Measurements from ENCODE around the gene CAMK2N1. TPM values are rescaled to one million over a fixed set of nuclear protein-coding genes. Genes with fewer than 3 reads are reported as not detected.
"Not testable (repeated sequence)": the region's sequence is repeated elsewhere in the genome, so short reads cannot be mapped to it uniquely, and the experiment has no call there.

Gene CAMK2N1
- total and polyA plus RNA-seq, 10 donors = 3.6 to 17.2 (median 8.5) TPM

DNA sequence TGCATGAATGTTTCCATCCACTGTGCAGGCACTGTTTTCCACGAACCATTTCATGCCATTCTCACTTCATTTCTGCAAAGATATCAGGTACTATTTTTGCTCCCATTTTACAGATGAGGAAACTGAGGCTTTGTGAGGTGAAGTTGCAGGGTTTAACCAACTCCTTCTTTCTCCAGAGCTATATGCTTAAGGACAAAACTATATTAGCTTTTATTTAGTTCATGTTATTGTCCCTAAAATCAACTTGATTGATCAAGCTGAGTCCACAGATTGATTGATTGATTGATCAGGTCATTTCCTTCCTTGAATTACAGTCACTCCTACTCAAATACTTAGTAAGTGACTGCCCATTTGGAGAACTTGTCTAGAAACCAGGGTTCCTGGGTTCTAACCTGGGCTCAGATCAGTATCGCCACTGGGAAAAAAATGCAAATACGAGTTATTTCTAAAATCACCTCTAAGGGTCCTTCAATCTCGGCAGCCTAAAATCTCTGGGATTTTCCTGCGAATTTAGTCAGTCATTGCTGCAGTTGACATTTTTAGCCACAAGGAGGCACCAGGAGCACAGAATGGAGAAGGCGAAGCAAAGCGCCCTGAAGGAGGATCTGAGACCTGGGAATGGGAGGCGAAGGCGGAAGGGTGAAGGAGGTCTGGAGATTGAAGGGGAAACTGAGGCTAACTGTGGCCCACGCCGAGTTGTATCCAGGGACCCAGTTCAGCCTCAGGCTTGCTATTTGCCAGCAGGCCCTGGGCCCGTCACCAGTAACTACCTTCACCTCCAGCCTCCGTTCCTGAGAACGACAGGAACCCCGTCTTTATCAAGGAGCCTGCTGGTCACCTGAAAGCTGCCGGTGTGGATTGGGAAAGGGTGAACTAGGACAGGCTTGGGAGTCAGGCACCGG is 36.2 kb upstream of the CAMK2N1 start:
- peaks cover 0 to 21% (median 5%) of the 10 kb centered on the region in 7 donors for H3K27me3 ChIP-seq (replicated peaks in 1 of 7)
- H3K36me3 ChIP-seq = no peaks in the 10 kb centered on the region
- H3K4me3 ChIP-seq = peak overlapping the region in 1 of 8 donors; percentile 35
- TF ChIP-seq POLR2A (IDR thresholded peaks at IDR 0.05) (no peak), POLR2AphosphoS5 (IDR thresholded peaks at IDR 0.05) (peak in 1 of 3 donors; percentile 46)
- TF ChIP-seq, protein P1, sequence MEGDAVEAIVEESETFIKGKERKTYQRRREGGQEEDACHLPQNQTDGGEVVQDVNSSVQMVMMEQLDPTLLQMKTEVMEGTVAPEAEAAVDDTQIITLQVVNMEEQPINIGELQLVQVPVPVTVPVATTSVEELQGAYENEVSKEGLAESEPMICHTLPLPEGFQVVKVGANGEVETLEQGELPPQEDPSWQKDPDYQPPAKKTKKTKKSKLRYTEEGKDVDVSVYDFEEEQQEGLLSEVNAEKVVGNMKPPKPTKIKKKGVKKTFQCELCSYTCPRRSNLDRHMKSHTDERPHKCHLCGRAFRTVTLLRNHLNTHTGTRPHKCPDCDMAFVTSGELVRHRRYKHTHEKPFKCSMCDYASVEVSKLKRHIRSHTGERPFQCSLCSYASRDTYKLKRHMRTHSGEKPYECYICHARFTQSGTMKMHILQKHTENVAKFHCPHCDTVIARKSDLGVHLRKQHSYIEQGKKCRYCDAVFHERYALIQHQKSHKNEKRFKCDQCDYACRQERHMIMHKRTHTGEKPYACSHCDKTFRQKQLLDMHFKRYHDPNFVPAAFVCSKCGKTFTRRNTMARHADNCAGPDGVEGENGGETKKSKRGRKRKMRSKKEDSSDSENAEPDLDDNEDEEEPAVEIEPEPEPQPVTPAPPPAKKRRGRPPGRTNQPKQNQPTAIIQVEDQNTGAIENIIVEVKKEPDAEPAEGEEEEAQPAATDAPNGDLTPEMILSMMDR (IDR thresholded peaks at IDR 0.05 in 8 of 11, conservative IDR thresholded peaks at IDR 0.05 in 3 of 11) = peak; percentile 74 to 93 (median 82)
- H3K27ac ChIP-seq = no peak overlapping the region
- WGBS, 5 donors = 19 to 26% (median 23%) methylated on average over 17 of the region's 17 CpGs
- intact Hi-C loops (cut with DNase I; ENCODE audit: low total_unique reads) = loop anchor here (5.0 kb wide), 1 partner anchor 115 kb away; no protein-coding TSS in a partner anchor
- DNase-seq = peak; percentile 73
- H3K9me3 ChIP-seq = no peaks in the 10 kb centered on the region
- peaks cover 0 to 7% (median 6%) of the 10 kb centered on the region in 6 donors for H3K4me1 ChIP-seq

DNA sequence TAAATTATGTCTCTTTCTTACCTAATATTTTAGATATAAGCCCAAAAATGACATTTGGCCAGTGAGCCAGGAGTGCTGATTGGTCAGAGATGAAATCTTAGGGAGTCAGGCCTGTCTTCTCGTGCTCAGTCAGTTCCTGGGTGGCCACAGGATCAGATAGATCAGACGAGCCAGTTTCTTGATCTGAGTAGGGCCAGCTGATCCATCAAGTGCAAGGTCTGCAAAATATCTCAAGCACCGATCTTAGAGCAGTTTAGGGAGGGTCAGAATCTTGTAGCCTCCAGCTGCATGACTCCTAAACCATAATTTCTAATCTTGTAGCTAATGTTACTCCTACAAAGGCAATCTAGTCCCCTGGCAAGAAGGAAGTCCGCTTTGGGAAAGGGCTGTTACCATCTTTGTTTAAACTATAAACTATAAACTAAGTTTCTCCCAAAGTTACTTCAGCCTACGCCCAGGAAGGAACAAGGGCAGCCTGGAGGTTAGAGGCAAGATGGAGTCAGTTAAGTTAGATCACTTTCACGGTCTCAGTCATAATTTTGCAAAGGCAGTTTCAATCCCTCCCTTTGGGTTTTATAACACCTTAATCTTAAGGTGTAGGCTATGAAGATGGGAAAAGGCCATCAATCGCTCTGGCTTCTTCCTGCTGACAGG is 33.7 kb upstream of the CAMK2N1 start:
- not testable (repeated sequence) for H3K36me3 ChIP-seq, H3K27ac ChIP-seq, H3K9me3 ChIP-seq, H3K4me1 ChIP-seq, DNase-seq, H3K4me3 ChIP-seq
- 55 to 63% (median 58%) methylated on average over 7 of the region's 7 CpGs for WGBS, 5 donors
- peaks cover 0 to 35% (median 0%) of the 10 kb centered on the region in 7 donors for H3K27me3 ChIP-seq (replicated peaks in 1 of 7)
- intact Hi-C loops (cut with DNase I; ENCODE audit: low total_unique reads) = loop anchor here (5.0 kb wide), 1 partner anchor 118 kb away; no protein-coding TSS in a partner anchor

DNA sequence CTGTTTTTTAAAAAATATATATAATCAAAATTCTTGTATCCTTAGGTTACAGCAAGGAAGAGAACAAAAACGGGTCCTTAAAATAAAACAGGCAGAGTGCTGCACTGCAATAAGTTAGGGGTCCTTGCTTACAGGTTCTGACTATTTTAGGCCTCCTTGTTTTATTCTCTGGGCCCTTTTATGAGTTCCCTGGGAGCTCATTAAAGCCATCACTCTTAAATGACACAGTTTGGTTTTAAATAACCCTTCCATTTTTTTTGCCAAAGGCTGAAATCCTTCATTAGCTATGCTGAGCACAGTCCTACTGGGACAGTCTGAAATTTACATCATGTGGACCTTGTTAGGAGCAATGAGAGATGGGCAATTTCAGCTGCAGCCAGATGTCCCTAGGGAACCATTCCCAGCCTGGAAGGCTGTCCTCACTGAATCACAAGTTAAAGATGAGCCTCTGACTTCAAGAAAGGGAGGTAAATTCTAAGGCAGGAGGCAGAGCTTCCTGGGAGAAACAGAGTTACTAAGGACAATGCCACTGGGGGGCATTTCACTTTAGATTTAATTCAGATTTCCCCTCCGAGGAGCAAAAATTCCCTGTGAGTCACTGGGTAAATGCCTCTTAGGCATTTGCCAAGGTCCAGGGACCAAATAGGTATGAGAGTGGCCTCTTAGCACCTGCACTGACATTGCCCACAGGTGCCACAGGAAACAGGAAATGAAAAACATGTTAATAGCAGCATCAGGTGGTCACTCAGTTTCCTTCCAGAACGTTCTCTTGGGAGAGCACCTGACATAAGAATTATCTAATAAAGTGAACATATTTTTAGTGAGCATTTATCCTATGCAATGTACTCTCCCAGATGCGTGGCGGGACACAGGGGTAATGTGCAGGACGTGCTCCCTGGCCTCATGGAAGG is 25.8 kb upstream of the CAMK2N1 start:
- Histone ChIP-seq H3K9me3 (no peaks in the 10 kb centered on the region), H3K36me3 (no peaks in the 10 kb centered on the region), H3K27me3 (replicated peaks in 1 of 7) (peaks cover 0 to 45% (median 0%) of the 10 kb centered on the region in 7 donors), H3K4me3 (no peak overlapping the region), H3K27ac (no peak overlapping the region), H3K4me1 (peaks cover 8 to 23% (median 13%) of the 10 kb centered on the region in 6 donors)
- WGBS, 5 donors = 53 to 65% (median 59%) methylated on average over 6 of the region's 6 CpGs
- TF ChIP-seq POLR2AphosphoS5 (IDR thresholded peaks at IDR 0.05) = no peak
- no peak for TF ChIP-seq POLR2A (IDR thresholded peaks at IDR 0.05)
- TF ChIP-seq, protein P1 (IDR thresholded peaks at IDR 0.05 in 8 of 11, conservative IDR thresholded peaks at IDR 0.05 in 3 of 11) = no peak
- DNase-seq = no peak
- intact Hi-C loops (cut with DNase I; ENCODE audit: low total_unique reads) = no loop called here

DNA sequence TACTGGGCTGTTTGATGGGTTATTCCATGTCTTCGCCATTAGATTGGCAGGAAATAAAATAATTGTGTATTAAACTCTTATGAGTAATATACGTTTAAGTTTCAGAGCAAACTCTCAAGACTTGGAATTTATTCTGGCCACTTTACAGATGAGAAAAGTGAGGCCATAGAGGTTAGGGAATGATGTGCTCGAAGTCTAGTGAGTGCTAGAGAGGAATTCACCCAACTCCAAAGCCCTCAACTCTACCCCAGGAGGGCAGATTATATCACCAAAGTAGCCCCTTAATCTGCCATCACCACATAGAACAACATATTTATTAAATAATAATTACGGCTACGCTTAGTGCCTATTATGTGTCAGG is 22.4 kb upstream of the CAMK2N1 start:
- Histone ChIP-seq H3K4me3 (peak overlapping the region; percentile 79 to 97 (median 91)), H3K27me3 (replicated peaks in 1 of 7) (peaks cover 0 to 28% (median 0%) of the 10 kb centered on the region in 7 donors), H3K9me3 (no peaks in the 10 kb centered on the region), H3K27ac (peak overlapping the region; percentile 81 to 96 (median 86)), H3K4me1 (peaks cover 16 to 56% (median 42%) of the 10 kb centered on the region in 6 donors), H3K36me3 (peaks cover 0 to 30% (median 7%) of the 10 kb centered on the region in 6 donors)
- WGBS, 5 donors = 60 to 69% (median 66%) methylated on average over 5 of the region's 5 CpGs
- intact Hi-C loops (cut with DNase I; ENCODE audit: low total_unique reads) = no loop called here
- no peak for DNase-seq
- TF ChIP-seq, protein P1 (IDR thresholded peaks at IDR 0.05 in 8 of 11, conservative IDR thresholded peaks at IDR 0.05 in 3 of 11) = no peak
- no peak for TF ChIP-seq POLR2AphosphoS5 (IDR thresholded peaks at IDR 0.05)
- TF ChIP-seq POLR2A (IDR thresholded peaks at IDR 0.05) = no peak
